NCI-H2107 treated with DMSO at 0.1 percent for 48 hours (cell line): ENCODE measurements around the gene PLEKHA6.
"Not testable (repeated sequence)": the region's sequence is repeated elsewhere in the genome, so short reads cannot be mapped to it uniquely, and the experiment has no call there.

Experiments used
- DNase-seq: peaks from one replicate; lab custom pipeline; 2025; ENCODE audit not compliant: unreplicated experiment; lab: John Stamatoyannopoulos, UW

The PLEKHA6 gene

DNA sequence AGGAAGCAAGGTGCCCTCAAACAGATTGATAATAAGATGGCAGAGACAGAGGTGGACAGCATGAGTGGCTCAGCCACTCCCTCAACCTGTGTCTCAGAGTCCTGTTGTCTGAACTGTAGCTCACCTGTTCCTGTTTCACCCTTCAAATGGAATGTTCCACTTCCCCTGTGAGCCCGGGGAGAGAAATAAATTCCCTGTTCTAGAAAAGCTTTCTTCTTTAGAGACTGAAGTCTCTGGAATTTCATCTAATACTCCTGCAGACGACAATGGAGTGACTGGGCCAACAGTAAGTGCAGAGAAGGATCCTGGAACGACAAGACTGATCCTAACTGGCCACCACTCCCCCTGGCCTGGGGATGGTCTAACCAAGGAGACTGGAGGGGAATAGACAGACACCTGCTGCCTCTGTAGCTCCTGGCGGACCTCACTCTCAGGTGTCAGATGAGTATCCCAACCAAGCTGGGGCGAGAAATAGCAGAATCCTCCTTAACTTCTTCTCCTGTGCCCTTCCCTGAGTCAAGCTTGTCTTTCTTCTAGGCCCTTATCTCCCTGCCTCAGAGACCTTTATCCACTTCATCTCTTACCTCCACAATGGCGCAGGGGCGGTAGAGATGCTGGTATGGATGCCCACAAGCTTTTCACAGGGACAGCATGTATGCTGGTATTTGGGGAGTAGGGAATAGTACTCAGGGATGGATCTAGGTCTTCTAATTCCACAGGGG is 45.4 kb downstream of the PLEKHA6 start:
- DNase-seq, result peak; percentile 94

DNA sequence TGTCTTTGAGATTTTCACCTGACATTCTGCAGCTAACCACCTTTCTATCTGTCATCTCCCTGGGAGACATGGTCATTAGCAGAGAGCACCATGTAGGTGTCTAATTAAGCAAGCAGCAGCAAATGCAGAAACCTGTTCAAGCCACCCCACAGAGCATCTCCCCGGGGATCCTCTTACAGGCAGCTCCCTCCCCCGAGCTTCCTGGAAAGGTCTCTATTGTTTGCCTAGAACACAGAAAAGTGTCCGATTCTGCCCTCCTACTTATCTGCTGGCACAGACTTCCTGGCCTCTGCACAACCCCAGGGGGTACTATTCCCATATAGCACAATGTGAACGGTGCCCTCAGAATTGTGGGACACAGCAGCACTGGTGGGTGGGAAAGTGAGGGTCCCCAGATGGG is 46.1 kb downstream of the PLEKHA6 start:
- peak; percentile 93 for DNase-seq

DNA sequence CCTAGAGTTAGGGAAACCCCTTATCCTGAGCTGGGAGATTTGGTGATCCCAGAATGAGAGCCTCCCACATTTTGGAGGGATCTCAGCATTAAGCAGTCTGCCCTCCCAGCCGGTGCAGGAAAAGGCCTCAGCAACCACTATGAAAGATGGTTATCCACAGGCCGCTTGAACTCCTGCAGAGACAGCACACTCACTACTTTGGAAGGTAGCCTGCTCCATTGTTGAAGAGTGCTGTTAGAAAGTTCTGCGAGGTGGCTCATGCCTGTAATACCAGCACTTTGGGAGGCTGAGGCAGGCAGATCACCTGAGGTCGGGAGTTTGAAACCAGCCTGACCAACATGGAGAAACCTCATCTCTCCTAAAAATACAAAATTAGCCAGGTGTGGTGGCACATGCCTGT is 48.8 kb downstream of the PLEKHA6 start:
- not testable (repeated sequence) for DNase-seq

DNA sequence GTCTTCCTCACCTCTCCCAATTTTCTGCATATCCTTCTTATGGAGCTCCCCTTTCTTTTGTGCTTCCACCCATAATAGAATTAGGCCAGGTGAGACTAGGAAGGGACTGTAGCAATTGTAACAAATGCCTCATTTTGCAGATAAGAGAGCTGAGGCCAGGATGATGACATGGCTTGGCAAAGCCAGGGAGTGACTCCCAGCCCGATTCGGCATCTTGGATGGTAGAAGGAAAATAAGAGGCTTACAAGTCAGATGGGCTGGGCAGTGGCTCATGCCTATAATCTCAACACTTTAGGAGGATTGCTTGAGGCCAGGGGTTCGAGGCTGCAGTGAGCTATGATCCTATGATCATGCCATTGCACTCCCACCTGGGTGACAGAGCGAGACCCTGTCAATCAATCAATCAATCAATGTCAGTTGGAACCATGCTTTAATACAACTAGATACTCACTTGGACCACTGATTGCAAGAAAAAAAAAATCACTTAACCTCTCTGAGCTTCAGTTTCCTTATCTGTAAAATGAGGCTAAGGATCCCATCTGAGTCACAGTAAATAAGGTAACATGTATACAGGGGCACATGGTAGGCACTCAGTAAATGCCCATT is 51.6 kb downstream of the PLEKHA6 start:
- DNase-seq, result no peak

DNA sequence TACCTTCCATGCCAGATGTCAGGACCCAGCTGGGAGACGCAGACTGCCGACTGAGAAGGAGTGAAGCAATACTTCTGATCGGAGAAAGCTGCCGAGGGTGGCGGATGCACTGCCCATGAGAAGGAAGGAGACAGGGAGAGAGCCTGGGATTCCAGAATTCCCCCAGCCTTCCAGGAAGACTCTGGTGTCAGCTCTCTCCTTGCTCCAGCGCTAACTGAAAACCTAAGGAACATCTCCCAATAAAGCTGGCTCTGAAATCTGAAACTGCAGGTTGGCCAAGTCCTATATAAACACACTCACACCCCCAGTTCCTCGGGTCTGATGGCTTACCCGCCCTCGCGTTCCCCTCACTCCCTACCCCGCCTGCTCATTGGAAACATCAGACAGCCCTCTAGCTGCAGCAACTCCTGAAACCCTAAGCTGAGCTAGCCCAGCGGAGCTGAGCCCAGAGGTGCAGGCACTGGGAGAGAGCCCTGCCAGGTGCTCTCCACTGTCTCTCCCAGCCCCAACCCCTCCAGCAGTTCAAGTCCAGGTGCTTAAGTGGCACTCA is 52.3 kb downstream of the PLEKHA6 start:
- peak; percentile 95 for DNase-seq

DNA sequence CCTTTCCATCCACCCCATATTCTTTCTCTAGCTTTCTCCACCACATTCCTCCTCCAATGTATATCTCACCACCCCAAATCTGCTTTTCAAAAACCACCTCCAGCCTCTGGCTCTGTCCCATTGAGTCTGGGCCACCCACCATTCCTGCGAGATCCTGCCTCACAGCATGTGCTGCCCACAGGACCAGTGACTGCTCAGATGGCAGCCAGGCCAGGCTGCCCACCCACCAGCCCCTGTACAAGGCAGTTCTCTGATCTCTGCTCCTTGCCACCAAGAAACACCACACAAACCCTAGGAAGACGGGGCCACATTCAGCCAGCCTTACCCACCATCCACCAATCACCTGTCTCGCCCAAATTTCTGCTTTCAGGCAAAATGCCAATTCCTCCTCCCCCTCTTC is 53.7 kb downstream of the PLEKHA6 start:
- no peak for DNase-seq

DNA sequence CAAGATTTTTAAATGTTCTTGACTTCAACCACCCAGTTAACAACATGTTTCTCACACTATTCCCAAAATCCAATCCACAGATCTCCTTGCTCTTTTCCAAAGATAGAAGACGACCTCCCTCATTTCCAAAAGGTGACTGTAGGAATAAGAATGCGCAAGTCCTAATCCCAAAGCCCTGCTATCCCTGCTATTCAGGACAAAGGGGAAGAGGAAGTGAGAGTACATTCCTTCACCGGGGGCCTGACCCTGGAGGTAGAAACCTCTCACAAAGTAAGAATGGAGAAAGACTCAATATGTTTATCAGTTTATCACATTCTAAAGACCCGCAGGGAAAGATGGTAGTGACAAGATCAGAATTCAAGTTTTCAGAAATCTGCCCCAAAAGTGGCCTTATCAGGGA is 55.7 kb downstream of the PLEKHA6 start:
- no peak for DNase-seq

DNA sequence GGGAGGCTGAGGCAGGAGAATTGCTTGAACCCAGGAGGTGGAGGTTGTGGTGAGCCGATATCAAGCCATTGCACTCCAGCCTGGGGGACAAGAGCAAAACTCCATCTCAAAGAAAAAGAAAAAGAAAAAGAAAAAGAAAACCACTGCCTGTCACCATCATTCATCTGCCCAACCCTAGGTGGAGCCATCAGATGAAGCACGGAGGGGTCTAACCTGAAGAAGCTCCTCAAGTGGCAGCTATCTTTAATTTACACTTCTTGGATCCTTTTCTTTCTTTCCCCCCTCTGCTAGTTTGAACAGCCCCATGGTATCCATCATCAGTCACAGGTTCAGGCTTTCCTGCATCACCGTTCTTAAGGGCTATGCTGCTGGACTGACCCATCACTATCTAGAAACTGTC is 57.0 kb downstream of the PLEKHA6 start:
- DNase-seq, result no peak

DNA sequence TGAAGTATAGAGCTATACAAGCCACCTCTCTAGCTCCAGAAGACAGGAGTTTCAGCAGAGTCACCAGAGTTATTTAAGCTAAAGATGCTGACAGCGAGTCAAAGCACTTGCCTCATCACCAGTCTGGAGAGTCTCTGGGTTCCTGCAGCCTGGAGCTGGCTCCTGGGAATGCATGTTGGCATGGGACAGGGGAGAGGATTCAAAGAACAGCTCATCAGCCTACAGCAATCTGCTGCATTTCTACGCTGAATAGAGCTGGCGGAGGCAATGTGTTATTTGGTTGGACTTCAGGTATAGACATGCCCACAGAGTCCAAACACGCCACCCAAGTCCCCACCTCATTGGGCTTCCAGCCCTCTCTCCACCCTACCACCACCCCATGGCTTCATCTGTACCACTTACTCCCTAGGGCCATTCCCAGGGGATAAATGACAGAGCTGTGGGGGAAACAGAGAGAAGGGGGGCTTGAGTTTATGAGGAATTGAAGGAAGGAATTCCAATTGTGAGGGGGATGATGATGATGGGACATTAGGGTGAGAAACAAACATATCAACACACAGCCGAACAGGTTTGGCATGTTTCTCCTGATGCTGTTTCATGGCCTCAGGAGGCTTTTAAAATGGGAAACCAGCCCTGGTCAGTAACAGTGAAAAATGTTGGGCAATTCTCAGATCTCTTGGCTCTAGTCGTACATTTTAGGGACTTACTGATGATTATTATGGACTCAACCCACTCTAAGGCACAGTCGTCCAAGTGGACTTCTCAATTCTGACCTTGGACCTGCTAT is 58.4 kb downstream of the PLEKHA6 start:
- no peak for DNase-seq

DNA sequence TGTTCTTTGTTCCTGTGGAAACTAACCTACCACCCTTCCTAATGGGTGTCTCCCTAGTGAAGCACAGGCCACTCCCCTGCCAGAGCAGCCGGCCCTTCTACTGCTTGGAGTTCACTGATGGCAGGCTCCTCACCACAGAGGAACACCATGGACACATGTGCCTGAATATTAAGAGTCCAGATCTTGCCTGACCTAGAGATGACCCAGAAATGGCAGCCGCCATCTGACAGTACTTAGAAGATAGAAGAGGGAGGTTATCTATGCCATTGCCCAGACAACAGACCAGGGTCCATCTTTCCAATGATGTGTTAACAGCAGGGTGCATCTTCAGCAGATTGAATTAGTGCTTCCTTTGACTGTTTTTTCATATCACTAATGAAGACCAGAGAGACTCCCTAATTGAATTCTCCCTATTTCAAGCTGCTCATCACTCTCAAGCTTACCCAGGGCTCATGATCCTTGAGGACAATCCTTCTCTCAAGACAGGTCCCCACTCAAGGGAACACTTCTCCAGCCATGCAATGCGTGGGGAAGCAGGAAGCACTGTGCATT is 59.8 kb downstream of the PLEKHA6 start:
- DNase-seq, result no peak

DNA sequence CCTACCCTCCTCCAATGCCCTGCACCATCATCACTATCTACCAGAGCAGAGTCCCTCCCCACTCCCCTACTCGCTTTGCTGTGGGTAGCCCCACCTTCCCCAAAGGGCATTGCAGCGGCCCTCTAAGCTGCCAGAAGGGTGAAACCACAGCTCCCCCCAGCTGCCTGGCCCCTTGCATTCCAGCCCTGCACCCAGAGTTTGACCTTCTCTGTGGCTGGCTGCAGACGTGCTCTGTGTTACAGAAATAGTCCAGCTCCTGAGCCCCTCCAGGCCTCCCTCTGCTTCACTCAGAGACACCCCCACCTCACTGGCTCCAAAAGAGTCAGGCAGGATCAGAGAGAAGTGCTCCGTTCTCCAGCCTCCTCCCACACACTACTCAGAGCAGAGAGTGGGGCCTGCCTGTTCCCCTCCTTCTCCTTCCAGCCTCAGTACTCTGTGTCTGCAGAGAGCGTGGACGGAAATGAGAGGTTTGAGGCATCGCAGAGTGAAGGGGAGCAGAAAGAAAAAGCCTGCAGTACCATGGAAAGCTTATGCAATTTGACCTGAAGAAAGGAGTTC is 63.2 kb downstream of the PLEKHA6 start:
- DNase-seq, result no peak

DNA sequence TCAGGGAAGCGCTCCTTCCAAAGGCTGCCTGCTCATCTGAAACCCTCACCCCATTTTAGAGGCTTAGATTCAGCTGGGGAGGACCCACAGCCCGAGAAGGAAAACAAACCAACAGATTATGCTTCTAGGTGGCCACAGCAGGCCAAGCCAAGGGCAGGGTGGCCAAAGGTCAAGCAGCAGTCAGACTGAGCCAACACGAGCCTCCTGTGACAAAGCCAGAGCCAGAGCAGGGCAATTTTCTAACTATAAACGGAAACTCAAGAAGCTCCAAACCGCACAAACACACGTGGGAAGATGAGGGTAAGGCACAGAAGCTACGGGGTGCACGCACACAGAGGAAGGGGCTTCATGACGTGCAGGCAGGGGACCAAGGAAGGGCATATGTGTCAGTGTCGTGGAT is 64.1 kb downstream of the PLEKHA6 start:
- no peak for DNase-seq

DNA sequence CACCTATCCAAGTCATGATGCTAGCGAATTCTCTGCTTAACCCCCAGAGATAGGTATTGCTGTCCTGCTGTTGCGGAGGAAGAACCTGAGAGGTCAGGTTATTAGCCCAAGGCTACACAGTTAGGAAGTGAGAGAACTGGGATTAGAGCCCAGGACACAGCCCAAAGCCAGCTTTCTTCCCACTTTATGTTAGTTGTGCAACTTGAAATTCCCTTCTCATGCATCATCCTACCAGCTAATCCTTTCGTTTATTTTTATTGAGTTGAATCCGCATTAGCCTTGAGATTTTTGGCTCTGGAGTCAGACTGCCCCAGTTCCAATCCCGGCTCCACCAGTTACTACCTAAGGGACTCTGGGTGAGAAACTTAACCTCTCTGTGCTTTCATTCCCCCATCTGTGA is 65.4 kb downstream of the PLEKHA6 start:
- no peak for DNase-seq

DNA sequence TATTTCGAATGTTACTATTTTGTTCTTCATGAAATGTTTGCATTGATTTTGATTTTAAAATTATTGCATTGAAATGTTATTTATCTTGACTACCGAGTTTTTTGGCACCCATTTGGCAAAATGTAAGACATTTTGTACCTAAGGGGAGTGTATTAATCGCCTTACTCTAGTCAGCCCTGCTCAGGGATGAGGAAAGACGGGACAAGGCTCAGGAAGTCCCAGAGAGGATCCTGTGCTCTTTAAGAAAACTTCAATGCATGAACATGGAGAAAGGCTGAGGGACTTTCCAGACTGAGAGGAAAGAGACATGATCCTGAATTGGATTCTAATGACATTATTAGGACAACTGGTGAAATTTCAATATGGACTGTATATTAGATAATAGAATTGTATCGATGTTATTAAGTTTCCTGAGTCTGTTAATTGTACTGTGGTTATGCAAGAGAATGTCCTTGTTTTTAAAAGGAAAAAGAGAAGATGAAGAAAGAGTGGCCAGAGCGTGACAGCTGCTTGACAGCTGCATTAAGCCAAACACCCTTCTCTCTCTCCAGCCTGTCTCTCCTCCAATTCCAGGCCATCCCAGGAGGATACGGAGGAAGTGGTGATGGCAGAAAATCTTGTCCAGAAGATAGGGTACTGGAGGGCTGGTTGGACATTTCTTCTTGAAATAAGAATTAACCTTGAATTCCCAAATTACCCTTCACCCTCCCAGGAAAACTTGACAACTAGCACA is 66.0 kb downstream of the PLEKHA6 start:
- DNase-seq, result no peak

DNA sequence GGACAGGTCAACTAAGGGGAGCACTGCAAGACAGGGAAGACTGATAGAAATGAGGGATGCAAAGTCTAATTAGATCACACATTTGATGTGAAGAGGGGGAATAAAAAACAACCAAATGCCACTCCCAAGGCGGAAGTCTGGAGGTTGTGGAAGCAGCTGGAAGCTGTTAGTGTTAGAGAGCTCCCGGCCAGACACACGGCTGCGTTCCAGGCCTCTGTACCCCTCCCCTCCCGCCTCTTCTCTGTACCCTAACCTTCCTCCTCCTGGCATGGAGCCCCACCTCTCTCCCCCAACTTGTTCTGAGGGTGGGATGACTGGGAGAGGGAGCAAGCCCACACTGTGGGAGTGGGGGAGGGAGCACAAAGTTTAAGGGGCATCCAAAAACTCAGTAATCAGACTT is 67.0 kb downstream of the PLEKHA6 start:
- no peak for DNase-seq

DNA sequence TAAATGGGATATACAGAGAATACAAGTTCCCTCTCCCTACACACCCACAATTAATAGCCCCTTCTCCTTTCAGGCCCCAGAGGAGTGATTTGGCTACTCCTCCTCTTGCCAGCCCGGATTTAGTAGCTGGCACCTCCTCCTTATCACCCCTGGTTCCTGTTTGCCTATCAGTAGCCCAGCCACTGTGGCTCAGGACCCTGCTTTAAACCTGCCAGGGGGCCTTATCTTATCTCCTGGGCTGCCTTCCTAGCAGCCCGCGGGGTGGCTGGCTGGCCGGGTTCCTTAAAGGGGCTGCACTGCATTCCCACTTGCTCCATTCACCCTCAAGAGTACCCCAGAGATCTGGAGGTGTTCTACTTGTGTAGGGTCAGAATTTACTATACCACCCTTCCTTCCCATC is 70.4 kb downstream of the PLEKHA6 start:
- DNase-seq, result no peak

DNA sequence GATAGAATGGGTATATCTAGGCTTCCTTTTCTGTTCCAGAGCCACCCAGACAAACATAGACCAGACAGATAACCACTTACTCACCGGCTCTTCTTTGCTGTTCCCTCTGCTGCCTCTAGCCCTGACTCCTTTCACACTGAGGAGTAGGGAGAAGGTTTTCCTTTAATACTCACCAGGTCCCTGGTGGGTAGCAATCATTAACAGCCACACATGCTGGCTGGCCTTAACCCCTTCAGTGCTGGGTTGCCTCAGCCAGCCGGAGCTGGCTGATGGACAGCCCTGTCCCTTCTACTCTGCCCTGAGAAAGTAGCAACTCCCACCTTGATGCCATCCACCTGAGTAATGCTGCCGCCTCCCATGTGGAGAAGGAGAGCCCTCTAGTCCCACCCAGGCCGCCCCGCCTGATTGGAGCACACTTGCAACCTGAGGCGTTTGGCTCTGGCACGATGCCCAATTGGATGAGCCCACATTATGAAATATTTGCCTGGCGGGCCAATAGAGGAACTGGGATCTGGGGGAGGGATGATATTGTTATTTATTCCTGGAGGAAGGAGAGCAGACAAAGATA is 71.6 kb downstream of the PLEKHA6 start:
- DNase-seq, result peak; percentile 73

DNA sequence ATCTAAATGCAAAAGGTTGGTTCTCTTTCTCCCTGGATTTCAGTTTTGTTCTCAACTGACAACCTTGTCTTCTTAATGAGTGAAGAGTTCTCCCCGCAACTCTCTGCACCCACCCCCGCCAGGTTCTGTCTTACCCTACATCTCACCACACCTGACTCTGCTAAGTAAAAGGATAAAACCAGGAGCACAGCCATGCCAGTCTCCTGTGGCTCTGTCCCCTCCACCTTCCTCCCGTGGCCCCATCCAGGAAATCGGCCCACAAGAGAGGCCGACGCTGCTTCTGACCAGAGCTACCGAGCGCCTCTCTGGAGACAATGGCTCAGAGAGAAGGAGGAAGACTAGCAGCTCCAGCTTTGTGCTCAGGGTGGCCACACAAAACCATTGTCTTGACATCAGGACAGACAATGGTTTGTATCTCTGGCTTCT is 72.2 kb downstream of the PLEKHA6 start:
- DNase-seq, result no peak

DNA sequence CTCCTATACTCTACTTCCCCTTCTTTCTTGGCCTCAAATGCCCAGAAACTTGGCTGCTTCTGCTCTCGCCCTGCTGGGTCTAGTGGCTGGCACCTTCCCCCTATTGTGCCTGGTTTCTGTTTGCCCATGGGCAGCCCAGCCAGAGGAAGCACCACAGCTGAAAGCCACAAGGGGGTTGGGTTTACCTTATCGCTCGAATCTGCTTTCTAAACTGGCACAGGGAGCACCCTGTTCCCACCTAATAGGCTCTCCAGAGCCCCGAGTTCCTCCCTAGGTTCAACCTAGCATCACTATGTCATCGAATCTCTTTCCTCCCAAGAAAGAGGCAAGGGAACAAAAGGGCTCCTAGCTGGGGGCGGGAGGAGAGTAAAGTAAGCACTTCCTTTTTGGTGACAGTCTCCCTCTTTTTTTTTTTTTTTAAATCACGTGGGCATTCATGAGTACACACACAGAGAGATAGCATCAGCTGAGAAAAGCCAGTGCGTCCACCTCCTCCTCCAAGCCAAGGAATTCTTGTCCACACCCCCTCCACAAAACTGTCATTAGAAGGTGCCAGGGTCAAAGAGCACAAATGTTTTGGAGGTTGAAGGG is 72.8 kb downstream of the PLEKHA6 start:
- peak; percentile 54 for DNase-seq

DNA sequence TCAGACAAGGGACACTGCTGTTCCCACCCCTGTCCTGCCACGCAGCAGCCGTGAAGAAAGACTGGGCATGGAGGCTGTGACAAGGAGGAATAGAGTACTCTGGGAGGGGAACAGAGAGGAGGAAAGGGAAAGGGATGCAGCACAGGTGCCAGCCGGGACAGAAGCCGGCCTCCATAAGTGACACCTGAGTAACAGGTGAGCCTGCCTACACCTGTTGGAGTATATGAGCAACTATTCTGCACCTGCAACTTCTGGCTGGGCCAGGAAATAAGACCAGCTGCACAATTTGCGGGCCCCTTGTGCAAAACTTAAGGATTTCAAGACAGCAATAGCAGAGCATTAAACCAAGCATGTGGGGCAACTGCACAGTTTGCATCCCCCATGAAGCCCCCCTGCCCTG is 73.4 kb downstream of the PLEKHA6 start:
- no peak for DNase-seq
